Osteoblast (primary cell): ENCODE data around the gene PHF21A. TPM values are rescaled to one million over a fixed set of nuclear protein-coding genes. Genes with fewer than 3 reads are reported as not detected.

Experiments
- DNase-seq: peaks from one replicate; pipeline ENCODE4 v3.0.0; 2011; ENCODE audit warnings: low spot score, mixed read lengths; ENCODE audit not compliant: insufficient read length; ENCODE audit errors: missing footprints
- H2AFZ ChIP-seq: 2 replicates; pipeline ENCODE4 v1.6.0; 2011; ENCODE audit warnings: mild to moderate bottlenecking, low read length
- H3K27ac ChIP-seq: 2 replicates; pipeline ENCODE4 v1.5.1; 2011; ENCODE audit warnings: mild to moderate bottlenecking, low read depth, low read length, moderate library complexity
- H3K27me3 ChIP-seq: 2 replicates; pipeline ENCODE4 v1.6.0; 2012; ENCODE audit warnings: mild to moderate bottlenecking, control low read depth, inconsistent platforms, low read length, moderate library complexity; ENCODE audit not compliant: insufficient read depth
- H3K36me3 ChIP-seq: 2 replicates; pipeline ENCODE4 v1.5.1; 2011; ENCODE audit warnings: mild to moderate bottlenecking, low read length, control low read depth, moderate library complexity; ENCODE audit not compliant: insufficient read depth
- H3K4me1 ChIP-seq: 2 replicates; pipeline ENCODE4 v1.5.1; 2011; ENCODE audit warnings: mild to moderate bottlenecking, low read length, control low read depth, moderate library complexity; ENCODE audit not compliant: insufficient read depth
- H3K4me2 ChIP-seq: 2 replicates; pipeline ENCODE4 v1.6.0; 2011; ENCODE audit warnings: mild to moderate bottlenecking, low read length; ENCODE audit not compliant: insufficient read depth
- H3K4me3 ChIP-seq: fragments of 200-600 bp; sonication (generic); 3 replicates; pipeline ENCODE4 v1.5.1; 2012; ENCODE audit warnings: mild to moderate bottlenecking, low read length, inconsistent platforms; ENCODE audit not compliant: insufficient read depth
- H3K79me2 ChIP-seq: 2 replicates; pipeline ENCODE4 v1.6.0; 2012; ENCODE audit warnings: mild to moderate bottlenecking, low read length, control low read depth, inconsistent platforms; ENCODE audit not compliant: insufficient read depth
- H3K9me3 ChIP-seq: 2 replicates; pipeline ENCODE4 v1.5.1; 2011; ENCODE audit warnings: low read depth, low read length, control low read depth
- H4K20me1 ChIP-seq: 2 replicates; pipeline ENCODE4 v1.6.0; 2012; ENCODE audit warnings: mild to moderate bottlenecking, low read length, control low read depth; ENCODE audit not compliant: insufficient read depth
- total RNA-seq: library from RNA; depleted of rRNA; stranded (reverse); fragments of >200 nt; gene quantifications from 2 replicates; pipeline ENCODE4 v1.2.3, GENCODE V29; 2012
- TF ChIP-seq, protein P1 (sequence below): IDR thresholded peaks from 2 replicates; pipeline ENCODE4 v1.5.1; 2011; ENCODE audit warnings: mild to moderate bottlenecking, low read depth, low read length, moderate library complexity; ENCODE audit errors: extremely low read depth

Gene PHF21A
- total RNA-seq, 1 donor, result 26.4 TPM

DNA sequence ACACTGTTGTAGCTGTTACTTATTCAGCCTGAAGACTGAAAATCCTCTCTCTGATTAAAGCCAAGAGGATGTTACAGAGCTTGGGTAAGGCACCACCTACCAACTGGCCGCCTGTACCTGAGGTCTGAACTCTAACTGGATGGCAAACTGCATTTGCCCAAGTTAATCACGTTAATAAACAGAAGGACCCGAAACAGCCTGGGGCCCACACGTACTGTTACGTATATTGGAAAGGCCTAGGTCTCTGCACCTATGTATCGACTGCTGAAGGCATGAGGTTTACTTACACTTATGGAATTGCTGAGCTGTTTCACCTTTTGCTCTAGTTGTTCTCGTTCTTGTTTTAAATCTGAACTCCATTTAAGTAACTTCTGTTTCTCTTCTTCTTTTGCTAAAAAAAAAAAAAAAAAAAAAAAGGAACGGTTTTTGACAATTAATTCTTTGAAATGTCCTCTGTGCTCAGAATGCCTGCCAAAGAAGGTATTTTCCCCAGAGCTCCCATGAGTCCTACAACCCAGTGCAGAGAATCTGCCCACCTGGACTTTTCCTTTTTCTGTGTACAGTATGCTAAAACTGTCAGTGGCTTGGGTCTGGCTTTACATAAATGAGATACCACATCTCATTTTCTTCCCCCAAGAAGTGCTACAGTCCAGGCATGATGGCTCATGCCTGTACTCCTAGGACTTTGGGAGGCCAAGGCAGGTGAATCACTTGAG is 185.7 kb downstream of the PHF21A start:
- peaks cover 42% of the 10 kb centered on the region for H3K36me3 ChIP-seq
- peaks cover 9% of the 10 kb centered on the region for H4K20me1 ChIP-seq
- no peaks in the 10 kb centered on the region for H3K79me2 ChIP-seq
- H3K4me2 ChIP-seq, result no peak overlapping the region
- no peaks in the 10 kb centered on the region for H3K9me3 ChIP-seq
- TF ChIP-seq, protein P1, sequence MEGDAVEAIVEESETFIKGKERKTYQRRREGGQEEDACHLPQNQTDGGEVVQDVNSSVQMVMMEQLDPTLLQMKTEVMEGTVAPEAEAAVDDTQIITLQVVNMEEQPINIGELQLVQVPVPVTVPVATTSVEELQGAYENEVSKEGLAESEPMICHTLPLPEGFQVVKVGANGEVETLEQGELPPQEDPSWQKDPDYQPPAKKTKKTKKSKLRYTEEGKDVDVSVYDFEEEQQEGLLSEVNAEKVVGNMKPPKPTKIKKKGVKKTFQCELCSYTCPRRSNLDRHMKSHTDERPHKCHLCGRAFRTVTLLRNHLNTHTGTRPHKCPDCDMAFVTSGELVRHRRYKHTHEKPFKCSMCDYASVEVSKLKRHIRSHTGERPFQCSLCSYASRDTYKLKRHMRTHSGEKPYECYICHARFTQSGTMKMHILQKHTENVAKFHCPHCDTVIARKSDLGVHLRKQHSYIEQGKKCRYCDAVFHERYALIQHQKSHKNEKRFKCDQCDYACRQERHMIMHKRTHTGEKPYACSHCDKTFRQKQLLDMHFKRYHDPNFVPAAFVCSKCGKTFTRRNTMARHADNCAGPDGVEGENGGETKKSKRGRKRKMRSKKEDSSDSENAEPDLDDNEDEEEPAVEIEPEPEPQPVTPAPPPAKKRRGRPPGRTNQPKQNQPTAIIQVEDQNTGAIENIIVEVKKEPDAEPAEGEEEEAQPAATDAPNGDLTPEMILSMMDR, result no peak
- H3K27me3 ChIP-seq, result no peaks in the 10 kb centered on the region
- H2AFZ ChIP-seq, result no peak overlapping the region
- H3K4me1 ChIP-seq, result no peaks in the 10 kb centered on the region
- DNase-seq, result no peak
- no peak overlapping the region for H3K4me3 ChIP-seq
- no peak overlapping the region for H3K27ac ChIP-seq

DNA sequence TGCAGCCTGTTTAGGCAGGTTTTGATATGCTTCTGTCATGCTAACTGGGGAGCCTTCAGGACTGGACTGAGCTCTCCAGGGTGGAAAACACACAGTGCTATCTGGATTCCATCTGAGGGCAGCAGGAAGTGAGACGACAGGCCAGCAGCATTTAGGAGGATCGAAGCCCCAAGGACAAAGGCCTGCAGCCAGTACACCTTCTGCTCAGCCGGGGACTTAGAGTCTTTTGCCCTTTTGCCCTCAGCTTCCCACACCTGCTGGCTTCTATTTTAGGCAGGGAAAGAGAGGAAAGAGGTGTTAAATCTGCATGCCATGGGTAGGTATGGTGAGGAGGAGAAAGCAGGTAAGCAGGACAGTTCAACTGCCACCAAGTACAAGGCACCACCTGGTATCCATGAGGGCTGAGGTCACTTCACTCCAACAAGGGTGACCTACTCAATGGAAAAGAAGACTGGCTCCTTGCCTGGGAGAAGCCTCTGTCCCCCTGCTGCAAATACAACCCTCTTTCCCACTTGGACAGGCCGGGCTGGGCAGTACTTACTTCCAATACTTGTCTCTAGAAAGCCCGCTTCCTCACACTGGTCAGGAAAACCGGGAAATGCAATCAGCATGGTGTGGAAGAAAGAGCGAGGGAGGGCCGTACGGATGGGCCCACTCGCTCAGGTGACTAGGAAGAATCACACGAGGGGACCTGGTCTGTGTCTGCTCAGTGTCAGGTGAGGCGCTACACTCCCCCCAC is 186.5 kb downstream of the PHF21A start:
- Histone ChIP-seq H3K27ac (no peak overlapping the region), H4K20me1 (peaks cover 12% of the 10 kb centered on the region), H3K9me3 (no peaks in the 10 kb centered on the region), H3K4me3 (no peak overlapping the region), H3K36me3 (peaks cover 42% of the 10 kb centered on the region), H2AFZ (no peak overlapping the region), H3K4me2 (no peak overlapping the region), H3K27me3 (no peaks in the 10 kb centered on the region), H3K4me1 (no peaks in the 10 kb centered on the region), H3K79me2 (no peaks in the 10 kb centered on the region)
- TF ChIP-seq, protein P1, result no peak
- no peak for DNase-seq

DNA sequence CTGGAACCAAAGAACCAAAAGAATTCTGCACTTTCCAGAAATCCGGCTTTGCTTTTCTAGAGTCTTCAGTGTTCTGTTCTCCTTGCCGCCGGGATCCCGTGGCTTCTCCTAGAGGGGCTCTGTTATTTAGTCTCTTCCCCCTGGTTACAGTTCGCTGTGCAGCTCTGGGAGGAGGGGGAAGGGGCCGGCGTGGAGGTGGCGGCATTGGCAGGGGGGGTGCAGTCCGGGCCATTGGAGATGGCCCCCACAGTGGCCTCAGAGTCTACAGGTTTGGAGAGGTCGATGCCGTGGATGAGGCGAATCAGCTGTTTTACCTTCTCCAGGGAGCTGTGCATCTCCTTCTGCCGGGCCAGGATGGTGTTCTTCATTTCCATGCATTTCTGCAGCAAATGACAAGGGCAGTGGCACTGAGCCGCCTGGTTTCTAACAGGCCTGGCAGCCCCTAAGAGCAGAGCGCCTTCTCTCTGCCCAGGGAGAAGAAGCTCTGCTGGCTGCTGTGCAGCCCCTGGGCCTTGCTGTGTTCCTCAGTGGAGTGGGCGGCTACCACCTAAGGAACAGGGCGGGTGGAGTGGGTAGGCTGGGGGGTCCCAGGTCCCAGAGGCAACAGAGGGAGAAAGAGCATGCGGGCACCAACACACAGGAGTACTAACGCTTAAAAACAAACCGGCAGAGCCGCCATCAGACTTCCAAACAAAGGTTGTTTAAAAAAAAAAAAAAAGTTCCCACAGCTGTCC is 187.2 kb downstream of the PHF21A start:
- peak; percentile 61 for DNase-seq
- H3K9me3 ChIP-seq, result no peaks in the 10 kb centered on the region
- no peak overlapping the region for H2AFZ ChIP-seq
- H3K79me2 ChIP-seq, result no peaks in the 10 kb centered on the region
- H3K27me3 ChIP-seq, result no peaks in the 10 kb centered on the region
- H4K20me1 ChIP-seq, result peaks cover 12% of the 10 kb centered on the region
- H3K4me2 ChIP-seq, result no peak overlapping the region
- no peak overlapping the region for H3K27ac ChIP-seq
- TF ChIP-seq, protein P1, result no peak
- no peak overlapping the region for H3K4me3 ChIP-seq
- peaks cover 42% of the 10 kb centered on the region for H3K36me3 ChIP-seq
- H3K4me1 ChIP-seq, result no peaks in the 10 kb centered on the region
